Measurements from ENCODE around the gene SCML1.

DNA sequence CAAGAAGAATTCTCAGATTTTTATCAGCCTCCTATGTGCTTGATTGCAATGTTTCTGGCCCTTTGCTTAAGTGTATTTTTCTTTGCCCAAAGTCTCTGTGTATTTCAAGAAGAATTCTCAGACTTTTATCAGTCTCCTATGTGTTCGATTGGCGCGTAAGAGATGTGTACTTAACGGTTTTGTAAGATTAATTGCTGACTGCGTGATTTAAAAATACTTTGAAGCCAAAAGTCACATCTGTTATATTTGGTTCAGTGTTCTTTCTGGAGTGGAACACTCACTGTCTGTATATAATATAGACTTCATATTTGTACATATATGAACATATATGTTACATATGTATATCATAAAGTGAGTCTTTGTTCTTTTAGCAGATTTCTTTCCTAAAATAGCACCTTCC is 11.4 kb downstream of the SCML1 start:
- TF ChIP-seq YY1 (IDR thresholded peaks at IDR 0.05; ENCODE audit: low read depth, low read length) = no peak
- TF ChIP-seq POLR2A (IDR thresholded peaks at IDR 0.05; ENCODE audit: low read depth, low read length) = no peak
- no peak for TF ChIP-seq CEBPB (IDR thresholded peaks at IDR 0.05; ENCODE audit: borderline replicate concordance in 1 of 2, low read depth in 2 of 2, low read length in 2 of 2)
